CD4-positive, alpha-beta T cell treated with Interleukin-17A for 1 hour (primary cell): ENCODE results near the gene OSBPL10.

Source experiments
- DNase-seq: peaks from one replicate; pipeline ENCODE4 v3.0.0-alpha.2; 2020

Gene OSBPL10

DNA sequence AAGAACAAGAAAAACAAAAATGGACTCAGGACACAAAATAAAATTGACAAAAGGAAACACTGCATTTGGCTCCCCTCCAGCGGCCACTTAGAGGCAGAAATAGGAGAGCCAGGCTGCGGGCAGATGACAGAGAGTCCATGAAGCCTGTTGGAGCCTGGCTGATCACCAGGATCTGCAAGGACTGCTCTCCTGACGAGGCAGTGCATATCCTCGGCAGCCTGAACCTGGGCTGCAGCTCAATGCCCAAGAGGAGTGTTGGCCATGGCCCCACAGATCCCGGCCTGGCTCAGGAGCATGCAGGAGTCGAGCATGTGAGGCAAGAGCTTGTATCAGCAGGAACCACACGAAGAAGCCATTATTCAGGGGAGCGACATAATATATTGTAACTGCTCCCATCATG is 248.5 kb downstream of the OSBPL10 start:
- no peak for DNase-seq

- DNase-seq = no peak
Observed at GRCh38 chr3:31729573-31729972, 251.5 kb downstream of the OSBPL10 start.

GRCh38 chr3:31729082-31729481 is 252.0 kb downstream of the OSBPL10 start:
- no peak for DNase-seq

DNA sequence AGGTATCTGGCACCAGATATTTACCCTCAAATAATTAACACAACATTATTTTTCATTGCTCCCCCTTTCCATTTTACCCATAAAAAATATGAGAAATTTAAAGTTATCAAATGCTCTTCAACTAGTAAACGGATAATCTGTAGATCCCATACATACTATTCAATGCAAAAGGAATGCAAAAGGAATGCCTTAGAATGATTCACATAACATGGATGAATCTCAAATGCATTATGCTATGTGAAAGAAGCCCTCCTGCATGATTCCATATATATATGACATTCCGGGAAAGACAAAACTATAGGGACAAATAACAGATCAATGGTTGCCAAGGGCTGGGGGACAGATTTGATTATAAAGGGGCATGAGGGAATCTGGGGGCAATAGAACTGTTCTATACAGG is 252.7 kb downstream of the OSBPL10 start:
- no peak for DNase-seq

DNA sequence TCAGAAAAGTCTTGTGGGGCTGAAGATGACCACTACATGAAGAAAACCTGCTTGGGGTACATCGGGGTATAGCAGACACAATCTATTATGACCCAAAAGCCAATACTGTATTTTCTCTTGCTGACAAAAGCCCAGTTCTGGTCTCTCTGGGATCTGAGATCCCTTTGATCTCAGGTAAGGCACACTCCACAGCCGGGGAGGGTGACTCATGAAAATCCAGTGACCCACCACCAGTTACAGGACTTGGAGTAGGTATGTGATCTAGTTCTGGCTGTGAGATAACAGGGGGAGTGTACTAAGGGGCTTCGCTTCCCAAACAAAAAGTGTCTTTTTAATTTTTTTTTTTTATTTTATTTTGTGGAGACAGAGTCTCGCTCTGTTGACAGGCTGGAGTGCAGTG is 255.1 kb downstream of the OSBPL10 start:
- no peak for DNase-seq

GRCh38 chr3:31725568-31725967 is 255.5 kb downstream of the OSBPL10 start:
- no peak for DNase-seq

GRCh38 chr3:31724651-31725050 is 256.4 kb downstream of the OSBPL10 start:
- no peak for DNase-seq

DNA sequence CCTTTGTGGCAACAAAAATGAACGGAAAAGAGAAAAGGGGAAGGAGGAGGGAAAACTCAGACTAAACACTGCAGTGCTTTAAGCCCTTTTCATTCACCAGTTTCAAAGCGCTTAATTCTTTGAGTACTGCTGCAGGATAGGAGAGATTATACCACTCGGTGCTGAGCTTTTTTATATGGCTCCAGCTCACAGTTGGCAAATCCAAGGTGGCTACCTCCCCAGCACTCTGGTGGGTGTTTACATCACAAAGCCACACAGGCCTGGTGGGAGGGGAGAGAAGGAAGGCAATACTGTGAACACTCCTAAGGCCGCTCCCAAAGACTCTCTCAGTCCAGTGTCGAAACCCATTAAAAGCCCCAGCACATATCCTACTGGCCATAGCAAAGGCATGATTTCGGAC is 256.9 kb downstream of the OSBPL10 start:
- no peak for DNase-seq

- DNase-seq = no peak
Observed at GRCh38 chr3:31723701-31724100, 257.4 kb downstream of the OSBPL10 start.

GRCh38 chr3:31721676-31722075 is 259.4 kb downstream of the OSBPL10 start:
- DNase-seq = no peak

GRCh38 chr3:31714495-31715280 is 266.4 kb downstream of the OSBPL10 start:
- DNase-seq = no peak

DNA sequence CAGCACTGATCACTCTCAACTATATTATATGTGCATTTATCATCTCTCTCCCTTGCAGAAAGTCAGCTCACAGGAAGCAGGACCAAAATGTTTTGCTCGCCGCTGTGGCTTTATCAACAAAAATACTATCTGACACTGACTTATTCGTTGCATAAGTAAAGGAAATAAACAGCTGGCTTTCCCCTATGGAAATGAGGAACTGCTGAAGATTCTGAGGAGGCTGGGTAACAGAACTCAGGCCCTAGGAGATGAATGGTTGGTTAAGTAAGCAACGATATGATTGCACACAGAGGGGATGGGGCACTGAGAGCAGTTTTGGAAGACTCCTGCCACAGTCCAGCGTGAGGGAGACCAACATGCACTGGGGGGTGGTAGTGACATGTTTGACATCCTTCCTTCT is 267.2 kb downstream of the OSBPL10 start:
- no peak for DNase-seq

- DNase-seq = no peak
Observed at GRCh38 chr3:31710123-31710803, 270.8 kb downstream of the OSBPL10 start.

- DNase-seq = no peak
Observed at GRCh38 chr3:31709526-31709925, 271.5 kb downstream of the OSBPL10 start.

- DNase-seq = no peak
Observed at GRCh38 chr3:31709005-31709404, 272.1 kb downstream of the OSBPL10 start.

GRCh38 chr3:31707286-31707685 is 273.8 kb downstream of the OSBPL10 start:
- DNase-seq = no peak

GRCh38 chr3:31705736-31706135 is 275.3 kb downstream of the OSBPL10 start:
- no peak for DNase-seq

- no peak for DNase-seq
Observed at GRCh38 chr3:31704591-31705179, 276.4 kb downstream of the OSBPL10 start.

- no peak for DNase-seq
Observed at GRCh38 chr3:31704156-31704555, 276.9 kb downstream of the OSBPL10 start.

- DNase-seq = no peak
Observed at GRCh38 chr3:31701286-31701685, 279.8 kb downstream of the OSBPL10 start.

- no peak for DNase-seq
Observed at GRCh38 chr3:31699309-31699953, 281.6 kb downstream of the OSBPL10 start.

- DNase-seq = no peak
Observed at GRCh38 chr3:31696815-31697548, 284.1 kb downstream of the OSBPL10 start.

- no peak for DNase-seq
Observed at GRCh38 chr3:31696009-31696297, 285.1 kb downstream of the OSBPL10 start.
